B cell (primary cell): Measurements from ENCODE around the gene MAPKBP1. TPM values are rescaled to one million over a fixed set of nuclear protein-coding genes. Genes with fewer than 3 reads are reported as not detected.

ENCODE experiments used
- ATAC-seq: fragments of 200-7000 bp; cut with Tn5 transposase; one replicate; pipeline ENCODE4 v1.10.0; 2021; ENCODE audit warnings: low read depth, mild to moderate bottlenecking, moderate number of reproducible peaks, moderate library complexity
- CTCF ChIA-PET: fragments of 350-600 bp; sonication (Branson Sonifier 250); formaldehyde crosslinking; loops from one replicate; lab custom pipeline; 2021; ENCODE audit warnings: antibody characterized with exemption, inconsistent platforms; lab: Charles Lee
- POLR2A ChIA-PET: fragments of 350-600 bp; sonication (Branson Sonifier 250); formaldehyde crosslinking; loops from one replicate; lab custom pipeline; 2021; ENCODE audit warnings: antibody characterized with exemption; lab: Charles Lee
- DNase-seq: peaks from one replicate; pipeline ENCODE4 v3.0.0; 2013
- H2AFZ ChIP-seq: 2 replicates; pipeline ENCODE4 v1.6.1; 2012; ENCODE audit warnings: mild to moderate bottlenecking, low read depth, low read length; ENCODE audit not compliant: insufficient read depth, poor library complexity, severe bottlenecking
- H3K27ac ChIP-seq, 2 donors: 1 replicate in 1 of 2; 2 replicates in 1 of 2; pipeline ENCODE4 v1.5.1; 2012 to 2013; ENCODE audit warnings: low read length in 2 of 2, mild to moderate bottlenecking in 2 of 2, moderate library complexity in 1 of 2
- H3K27me3 ChIP-seq, 4 experiments: fragments of 200-600 bp in 1 of 4; sonication (generic) in 1 of 4; replicated peaks in 1 of 4; 1 replicate in 2 of 4; 2 replicates in 2 of 4; pipeline versions ENCODE4 v1.6.1 to v1.7.0; 2013 to 2016; ENCODE audit warnings: low read length in 3 of 4, mild to moderate bottlenecking in 2 of 4, mixed read lengths in 1 of 4, moderate library complexity in 1 of 4; ENCODE audit not compliant: insufficient read depth in 4 of 4, control insufficient read depth in 3 of 4; ENCODE audit errors: control extremely low read depth in 1 of 4
- H3K36me3 ChIP-seq, 2 experiments: replicated peaks in 1 of 2; 1 replicate in 1 of 2; 2 replicates in 1 of 2; pipeline versions ENCODE4 v1.6.1 to v1.7.1; 2013; ENCODE audit warnings: low read length in 1 of 2; ENCODE audit not compliant: insufficient read depth in 2 of 2, control insufficient read depth in 1 of 2; ENCODE audit errors: control extremely low read depth in 1 of 2, extremely low read depth in 1 of 2
- H3K4me1 ChIP-seq, 2 donors: fragments of 200-600 bp in 1 of 2; sonication (generic) in 1 of 2; 1 replicate in 1 of 2; 2 replicates in 1 of 2; pipeline versions ENCODE4 v1.5.1 to v1.6.1; 2013 to 2017; ENCODE audit warnings: low read length in 2 of 2; ENCODE audit not compliant: control insufficient read depth in 2 of 2, insufficient read depth in 2 of 2
- H3K4me2 ChIP-seq: replicated peaks from 2 replicates; pipeline ENCODE3; 2012; ENCODE audit warnings: mild to moderate bottlenecking, low read depth, low read length; ENCODE audit not compliant: poor library complexity, severe bottlenecking
- H3K4me3 ChIP-seq, 5 experiments: fragments of 200-600 bp in 1 of 5; sonication (generic) in 1 of 5; 1 replicate in 3 of 5; 2 replicates in 2 of 5; pipeline versions ENCODE4 v1.5.1 to v1.7.0; 2011 to 2016; ENCODE audit warnings: low read length in 4 of 5, mild to moderate bottlenecking in 4 of 5, low read depth in 2 of 5, control low read depth in 1 of 5, moderate library complexity in 1 of 5; ENCODE audit not compliant: insufficient read depth in 1 of 5; ENCODE audit errors: control extremely low read depth in 1 of 5, extremely low read depth in 1 of 5
- H3K79me2 ChIP-seq: fragments of 200-600 bp; sonication (generic); one replicate; pipeline ENCODE4 v1.6.0; 2016; ENCODE audit warnings: low read length; ENCODE audit not compliant: control insufficient read depth, insufficient read depth
- H3K9ac ChIP-seq: fragments of 200-600 bp; sonication (generic); 2 replicates; pipeline ENCODE4 v1.6.1; 2017; ENCODE audit warnings: mild to moderate bottlenecking, low read length, moderate library complexity
- H3K9me3 ChIP-seq, 3 donors: one replicate each; pipeline versions ENCODE4 v1.6.1 to v1.7.1; 2013; ENCODE audit warnings: low read length in 2 of 3; ENCODE audit not compliant: control insufficient read depth in 2 of 3, insufficient read depth in 1 of 3; ENCODE audit errors: control extremely low read depth in 1 of 3
- H4K20me1 ChIP-seq: 2 replicates; pipeline ENCODE4 v1.6.0; 2012; ENCODE audit warnings: mild to moderate bottlenecking, low read length; ENCODE audit not compliant: insufficient read depth, control insufficient read depth, poor library complexity, severe bottlenecking
- H3K27ac Mint-ChIP-seq: one replicate; pipeline ENCODE4 v1.8.0; 2021; ENCODE audit warnings: mixed read lengths
- H3K27me3 Mint-ChIP-seq: one replicate; pipeline ENCODE4 v1.8.0; 2021; ENCODE audit warnings: mixed read lengths
- H3K4me1 Mint-ChIP-seq: one replicate; pipeline ENCODE4 v1.8.0; 2021; ENCODE audit warnings: mixed read lengths
- H3K4me3 Mint-ChIP-seq: one replicate; pipeline ENCODE4 v1.8.0; 2021; ENCODE audit warnings: mixed read lengths
- H3K9me3 Mint-ChIP-seq: one replicate; pipeline ENCODE4 v1.8.0; 2022; ENCODE audit warnings: mixed read lengths; ENCODE audit not compliant: insufficient read depth
- CTCF ChIP-seq: fragments of 200-600 bp; IDR thresholded peaks from one replicate; pipeline ENCODE4 v1.8.0; 2022; ENCODE audit warnings: antibody characterized with exemption, mild to moderate bottlenecking
- EZH2 ChIP-seq: IDR thresholded peaks from 2 replicates; pipeline ENCODE4 v1.6.1; 2012; ENCODE audit warnings: borderline replicate concordance, low read depth, mild to moderate bottlenecking, moderate library complexity, low read length; ENCODE audit not compliant: insufficient read depth, poor library complexity, severe bottlenecking
- WGBS: methylation state at CpG from one replicate; pipeline ENCODE4 v1.1.5; 2013; ENCODE audit warnings: missing lambda C conversion rate; ENCODE audit not compliant: insufficient coverage; 5-methylcytosine and 5-hydroxymethylcytosine counted together
- intact Hi-C: fragments of 100-400 bp; cut with micrococcal nuclease; formaldehyde crosslinking; loops from one replicate; pipeline ENCODE4 v1.10.0; 2022
- polyA plus RNA-seq: library from polyadenylated mRNA; depleted of rRNA; stranded (reverse); fragments of >200 nt; gene quantifications from 2 replicates; pipeline ENCODE4 v1.2.3, GENCODE V29; 2012
- total RNA-seq, 2 donors: library from RNA; stranded (reverse); fragments of 120-200 nt in 1 of 2; gene quantifications; 1 replicate in 1 of 2; 2 replicates in 1 of 2; pipeline versions ENCODE4 v1.2.3 to v1.2.4, GENCODE V29; 2013 to 2022

MAPKBP1 gene
- total and polyA plus RNA-seq, 2 donors (not counting 1 experiment from before 2014, with no cell fraction given) = 14.1 to 59.2 TPM

- Histone ChIP-seq H3K36me3 (peaks cover 0 to 45% of the 10 kb centered on the region in 2 experiments), H3K9ac (no peak overlapping the region), H2AFZ (no peak overlapping the region), H3K4me2 (no peak overlapping the region), H3K27ac (no peak overlapping the region), H3K79me2 (no peaks in the 10 kb centered on the region), H3K4me1 (no peaks in the 10 kb centered on the region), H3K9me3 (no peaks in the 10 kb centered on the region), H4K20me1 (no peaks in the 10 kb centered on the region), H3K27me3 (no peaks in the 10 kb centered on the region), H3K4me3 (no peak overlapping the region)
- intact Hi-C loops = no loop called here
- ChIA-PET CTCF (interaction anchor here (0.7 to 7.1 kb wide), 5 partner anchors 7 to 85 kb away, joined by 3 to 38 read pairs (median 4); partner anchors contain the start of gene MAPKBP1), POLR2A (no interaction called here)
- no peaks in the 10 kb centered on the region for H3K9me3 Mint-ChIP-seq
- H3K27me3 Mint-ChIP-seq = no peaks in the 10 kb centered on the region
- H3K27ac Mint-ChIP-seq = no peak overlapping the region
- ATAC-seq = no peak
- no peak for DNase-seq
- 93% methylated on average over 9 of the region's 9 CpGs for WGBS
- no peaks in the 10 kb centered on the region for H3K4me1 Mint-ChIP-seq
- TF ChIP-seq EZH2 = no peak
- no peak for TF ChIP-seq CTCF
- no peak overlapping the region for H3K4me3 Mint-ChIP-seq
Measured at GRCh38 chr15:41819455-41820050, 45.3 kb downstream of the MAPKBP1 start.

- Histone ChIP-seq H3K27ac (no peak overlapping the region), H4K20me1 (no peaks in the 10 kb centered on the region), H3K79me2 (no peaks in the 10 kb centered on the region), H3K4me3 (no peak overlapping the region), H3K4me2 (no peak overlapping the region), H3K9me3 (no peaks in the 10 kb centered on the region), H3K27me3 (no peaks in the 10 kb centered on the region), H3K36me3 (peaks cover 0 to 40% of the 10 kb centered on the region in 2 experiments), H3K9ac (no peak overlapping the region), H3K4me1 (no peaks in the 10 kb centered on the region), H2AFZ (no peak overlapping the region)
- no peaks in the 10 kb centered on the region for H3K9me3 Mint-ChIP-seq
- TF ChIP-seq CTCF (no peak), EZH2 (no peak)
- POLR2A ChIA-PET = no interaction called here
- no peaks in the 10 kb centered on the region for H3K4me1 Mint-ChIP-seq
- no peak for DNase-seq
- ATAC-seq = no peak
- intact Hi-C loops = no loop called here
- H3K27me3 Mint-ChIP-seq = no peaks in the 10 kb centered on the region
- WGBS = over 99% methylated on average over 6 of the region's 6 CpGs
- H3K27ac Mint-ChIP-seq = no peak overlapping the region
- H3K4me3 Mint-ChIP-seq = no peak overlapping the region
- CTCF ChIA-PET = interaction anchor here (0.8 to 7.1 kb wide), 3 partner anchors 9 to 82 kb away, joined by 3 to 38 read pairs (median 13); partner anchors contain the start of gene MAPKBP1
Measured at GRCh38 chr15:41820791-41821423, 46.6 kb downstream of the MAPKBP1 start.
